Measurements from ENCODE around the gene SMAD2. TPM values are rescaled to one million over a fixed set of nuclear protein-coding genes. Genes with fewer than 3 reads are reported as not detected.

Gene SMAD2
- total and polyA plus RNA-seq, 2 experiments from 2014 or later = 52.4 to 77.7 TPM

DNA sequence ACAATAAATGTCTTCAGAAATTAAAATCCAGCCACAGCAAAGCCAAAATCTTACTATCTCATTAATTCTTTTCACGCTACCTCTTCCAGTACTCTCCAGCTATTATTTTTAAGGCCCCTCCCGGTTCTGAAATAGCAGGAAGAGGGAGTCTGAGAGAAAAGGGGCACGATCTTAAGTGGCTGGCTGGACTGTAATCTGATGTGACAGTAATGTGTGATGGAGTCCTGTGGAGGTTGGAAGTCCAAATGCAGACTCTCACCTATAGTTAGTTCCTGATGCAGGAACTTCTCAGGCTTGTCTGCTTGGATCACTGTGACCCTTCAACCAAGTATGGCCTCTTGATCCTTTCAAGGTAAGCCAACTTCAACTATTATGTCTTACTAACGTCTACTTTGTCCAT, 43.2 kb downstream of the SMAD2 start:
- Histone ChIP-seq H3K36me3 (ENCODE audit: low read depth) (no peaks in the 10 kb centered on the region; the same call in 1 of the 2 replicates), H3K79me2 (ENCODE audit: insufficient read depth) (peaks cover 79% of the 10 kb centered on the region), H3K4me1 (ENCODE audit: insufficient read depth) (peaks cover 17% of the 10 kb centered on the region), H3K9me2 (ENCODE audit: insufficient read depth) (no peaks in the 10 kb centered on the region), H3K27ac (no peak overlapping the region), H4K20me1 (ENCODE audit: insufficient read depth) (no peaks in the 10 kb centered on the region), H2AFZ (no peak overlapping the region), H3F3A (ENCODE audit: insufficient read depth) (peaks cover 5% of the 10 kb centered on the region; the same call in 1 of the 2 replicates), H3K4me2 (ENCODE audit: unreplicated experiment) (no peak overlapping the region), H3K9ac (no peak overlapping the region), H3K27me3 (replicated peaks; ENCODE audit: insufficient read depth) (no peaks in the 10 kb centered on the region), H3K9me3 (ENCODE audit: low read depth) (no peaks in the 10 kb centered on the region), H3K4me3 (no peak overlapping the region)
- 73 to 84% methylated on average over 4 of the region's 4 CpGs for WGBS, 2 experiments (ENCODE audit: low coverage in 1 of 2, low lambda C conversion rate in 2 of 2, missing lambda C conversion rate in 2 of 2)
- TF ChIP-seq EZH2 (IDR thresholded peaks at IDR 0.05; ENCODE audit: insufficient read depth, poor library complexity, severe bottlenecking) (no peak), EZH2phosphoT487 (IDR thresholded peaks at IDR 0.05; ENCODE audit: insufficient read depth, low read depth) (no peak)
- no peak for DNase-seq
- in situ Hi-C loops (cut with MboI) = no loop called here

DNA sequence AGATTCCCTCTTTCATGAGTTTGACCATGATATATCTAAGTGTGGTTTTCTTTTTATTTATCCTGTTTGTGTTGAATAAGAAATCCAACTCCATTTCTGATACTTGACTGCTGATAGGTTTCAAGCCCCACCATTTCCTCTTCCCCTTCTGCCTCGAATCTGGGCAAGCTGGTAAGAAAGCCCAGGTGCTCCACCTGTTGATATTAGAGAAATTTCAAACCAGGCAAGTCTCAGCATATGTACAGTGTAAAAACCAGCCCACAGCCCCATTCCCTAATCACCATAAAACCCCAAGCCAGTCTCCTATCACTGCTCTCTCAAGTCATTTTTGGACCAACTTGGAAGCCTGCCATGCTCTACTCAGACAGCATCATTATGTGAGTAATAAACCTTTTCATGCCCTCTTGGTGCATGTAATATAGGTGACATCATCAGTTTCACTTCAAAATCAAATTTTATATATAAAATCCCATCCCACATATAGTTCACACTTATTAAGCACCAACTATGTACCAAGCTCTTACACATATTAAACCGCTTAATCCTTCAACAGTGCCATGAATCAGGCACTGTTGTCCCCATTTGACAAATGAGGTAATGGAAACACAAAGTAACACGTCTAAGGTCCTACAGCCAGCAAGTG, 46.6 kb downstream of the SMAD2 start:
- no peaks in the 10 kb centered on the region for H3K9me2 ChIP-seq (ENCODE audit: insufficient read depth)
- peaks cover 26% of the 10 kb centered on the region for H3K4me1 ChIP-seq (ENCODE audit: insufficient read depth)
- H3K4me2 ChIP-seq (ENCODE audit: unreplicated experiment) = peak overlapping the region; percentile 23
- no peaks in the 10 kb centered on the region for H3K9me3 ChIP-seq (ENCODE audit: low read depth)
- in situ Hi-C loops (cut with MboI) = no loop called here
- no peaks in the 10 kb centered on the region for H4K20me1 ChIP-seq (ENCODE audit: insufficient read depth)
- H3K27me3 ChIP-seq (replicated peaks; ENCODE audit: insufficient read depth) = no peaks in the 10 kb centered on the region
- H3K4me3 ChIP-seq = no peak overlapping the region
- H3K36me3 ChIP-seq (ENCODE audit: low read depth) = no peaks in the 10 kb centered on the region; the same call in 1 of the 2 replicates
- H3K79me2 ChIP-seq (ENCODE audit: insufficient read depth) = peaks cover 83% of the 10 kb centered on the region
- 63 to 82% methylated on average over 3 of the region's 3 CpGs for WGBS, 2 experiments (ENCODE audit: low coverage in 1 of 2, low lambda C conversion rate in 2 of 2, missing lambda C conversion rate in 2 of 2)
- no peak overlapping the region for H3K9ac ChIP-seq
- no peak overlapping the region for H3K27ac ChIP-seq
- TF ChIP-seq EZH2 (IDR thresholded peaks at IDR 0.05; ENCODE audit: insufficient read depth, poor library complexity, severe bottlenecking) = no peak
- no peak for TF ChIP-seq EZH2phosphoT487 (IDR thresholded peaks at IDR 0.05; ENCODE audit: insufficient read depth, low read depth)
- peak; percentile 77 for DNase-seq
- peaks cover 7% of the 10 kb centered on the region for H3F3A ChIP-seq (ENCODE audit: insufficient read depth)
- H2AFZ ChIP-seq = no peak overlapping the region

DNA sequence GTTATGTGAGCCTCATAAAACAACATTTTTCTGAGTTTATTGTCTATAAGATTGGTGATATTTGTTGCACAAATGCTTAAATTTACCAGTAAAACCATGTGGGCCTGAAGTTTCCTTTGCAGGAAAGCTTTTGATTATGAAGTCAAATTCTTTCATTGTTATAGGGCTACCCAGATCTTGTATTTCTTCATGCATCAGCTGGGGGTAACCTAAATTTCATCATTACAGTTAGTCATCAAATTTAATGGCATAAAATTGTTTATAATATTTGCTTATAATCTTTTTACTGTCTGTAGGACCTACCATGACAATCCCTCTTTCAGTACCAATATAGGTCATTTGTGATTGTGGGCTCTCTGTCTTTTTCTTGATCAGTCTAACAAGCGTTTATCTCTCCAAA, 47.8 kb downstream of the SMAD2 start:
- TF ChIP-seq EZH2 (IDR thresholded peaks at IDR 0.05; ENCODE audit: insufficient read depth, poor library complexity, severe bottlenecking) = no peak
- TF ChIP-seq EZH2phosphoT487 (IDR thresholded peaks at IDR 0.05; ENCODE audit: insufficient read depth, low read depth) = no peak
- H3K27me3 ChIP-seq (replicated peaks; ENCODE audit: insufficient read depth) = no peaks in the 10 kb centered on the region
- H3K4me3 ChIP-seq = no peak overlapping the region
- H3K79me2 ChIP-seq (ENCODE audit: insufficient read depth) = peaks cover 83% of the 10 kb centered on the region
- H2AFZ ChIP-seq = no peak overlapping the region
- peak; percentile 38 for DNase-seq
- in situ Hi-C loops (cut with MboI) = no loop called here
- peaks cover 26% of the 10 kb centered on the region for H3K4me1 ChIP-seq (ENCODE audit: insufficient read depth)
- no peaks in the 10 kb centered on the region for H3K9me2 ChIP-seq (ENCODE audit: insufficient read depth)
- H3K9me3 ChIP-seq (ENCODE audit: low read depth) = no peaks in the 10 kb centered on the region
- WGBS, 2 experiments (ENCODE audit: low coverage in 1 of 2, low lambda C conversion rate in 2 of 2, missing lambda C conversion rate in 2 of 2) = 100% methylated on average over 1 of the region's 1 CpG
- H3K36me3 ChIP-seq (ENCODE audit: low read depth) = no peaks in the 10 kb centered on the region; the same call in 1 of the 2 replicates
- no peaks in the 10 kb centered on the region for H4K20me1 ChIP-seq (ENCODE audit: insufficient read depth)
- peaks cover 7% of the 10 kb centered on the region for H3F3A ChIP-seq (ENCODE audit: insufficient read depth)
- no peak overlapping the region for H3K27ac ChIP-seq
- H3K4me2 ChIP-seq (ENCODE audit: unreplicated experiment) = peak overlapping the region; percentile 8
- no peak overlapping the region for H3K9ac ChIP-seq

DNA sequence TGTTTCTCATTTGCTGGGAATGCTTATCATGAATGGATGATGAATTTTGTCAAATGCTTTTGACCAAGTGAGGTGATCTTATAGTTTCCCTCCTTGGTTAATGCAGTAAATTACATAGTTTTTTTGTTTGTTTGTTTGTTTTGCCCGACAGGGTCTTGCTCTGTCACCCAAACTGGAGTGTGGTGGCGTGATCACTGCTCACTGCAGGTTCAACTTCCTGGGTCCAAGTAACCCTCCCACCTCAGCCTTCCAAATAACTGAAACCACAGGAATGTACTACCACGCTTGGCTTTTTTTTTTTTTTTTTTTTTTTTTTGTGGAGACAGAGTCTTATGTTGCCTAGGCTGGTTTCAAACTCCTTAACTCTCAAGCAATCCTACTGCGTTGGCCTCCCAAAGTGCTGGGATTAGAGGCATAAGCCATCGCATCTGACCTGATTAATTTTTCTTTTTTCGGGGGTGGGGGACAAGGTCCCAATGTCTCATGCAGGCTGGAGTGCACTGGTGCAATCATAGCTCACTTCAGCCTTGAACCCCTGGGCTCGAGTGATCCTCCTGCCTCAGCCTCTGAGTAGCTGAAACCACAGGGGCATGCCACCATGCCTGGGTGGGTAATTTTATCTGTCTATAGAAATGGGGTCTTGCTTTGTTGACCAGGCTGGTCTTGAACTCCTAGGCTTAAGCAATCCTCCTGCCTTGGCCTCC, 48.6 kb downstream of the SMAD2 start:
- Histone ChIP-seq H4K20me1 (ENCODE audit: insufficient read depth) (no peaks in the 10 kb centered on the region), H3K27me3 (replicated peaks; ENCODE audit: insufficient read depth) (no peaks in the 10 kb centered on the region), H3K9ac (no peak overlapping the region), H3K27ac (no peak overlapping the region), H3K9me2 (ENCODE audit: insufficient read depth) (no peaks in the 10 kb centered on the region), H3K36me3 (ENCODE audit: low read depth) (no peaks in the 10 kb centered on the region; the same call in 1 of the 2 replicates), H3K79me2 (ENCODE audit: insufficient read depth) (peaks cover 83% of the 10 kb centered on the region), H3K4me1 (ENCODE audit: insufficient read depth) (peaks cover 26% of the 10 kb centered on the region), H3F3A (ENCODE audit: insufficient read depth) (peaks cover 7% of the 10 kb centered on the region), H3K4me3 (no peak overlapping the region), H3K9me3 (ENCODE audit: low read depth) (no peaks in the 10 kb centered on the region), H3K4me2 (ENCODE audit: unreplicated experiment) (peak overlapping the region; percentile 8), H2AFZ (no peak overlapping the region)
- in situ Hi-C loops (cut with MboI) = no loop called here
- WGBS, 2 experiments (ENCODE audit: low coverage in 1 of 2, low lambda C conversion rate in 2 of 2, missing lambda C conversion rate in 2 of 2) = 72 to 79% methylated on average over 7 of the region's 7 CpGs
- TF ChIP-seq EZH2phosphoT487 (IDR thresholded peaks at IDR 0.05; ENCODE audit: insufficient read depth, low read depth) (no peak), EZH2 (IDR thresholded peaks at IDR 0.05; ENCODE audit: insufficient read depth, poor library complexity, severe bottlenecking) (no peak)
- DNase-seq = peak; percentile 47

All from GM23248 (cell line).